ENCODE data around the gene BRD3.

Gene BRD3

GRCh38 chr9:134054891-134055811, 12.7 kb downstream of the BRD3 start:
- no peak for DNase-seq (ENCODE audit: low read depth in 2 of 2)

- DNase-seq (ENCODE audit: low read depth in 2 of 2) = no peak
Observed at GRCh38 chr9:134053941-134054761, 13.7 kb downstream of the BRD3 start.

- no peak for DNase-seq (ENCODE audit: low read depth in 2 of 2)
Observed at GRCh38 chr9:134053401-134053871, 14.4 kb downstream of the BRD3 start.

- no peak for DNase-seq (ENCODE audit: low read depth in 2 of 2)
Observed at GRCh38 chr9:134052941-134053340, 14.9 kb downstream of the BRD3 start.

GRCh38 chr9:134052491-134052890, 15.3 kb downstream of the BRD3 start:
- no peak for DNase-seq (ENCODE audit: low read depth in 2 of 2)

- DNase-seq (ENCODE audit: low read depth in 2 of 2) = no peak
Observed at GRCh38 chr9:134051319-134051718, 16.5 kb downstream of the BRD3 start.

- DNase-seq (ENCODE audit: low read depth in 2 of 2) = no peak
Observed at GRCh38 chr9:134050726-134051125, 17.1 kb downstream of the BRD3 start.

GRCh38 chr9:134049772-134050588, 17.8 kb downstream of the BRD3 start:
- no peak for DNase-seq (ENCODE audit: low read depth in 2 of 2)

GRCh38 chr9:134049236-134049635, 18.6 kb downstream of the BRD3 start:
- DNase-seq (ENCODE audit: low read depth in 2 of 2) = no peak

- no peak for DNase-seq (ENCODE audit: low read depth in 2 of 2)
Observed at GRCh38 chr9:134048582-134048968, 19.3 kb downstream of the BRD3 start.

- DNase-seq (ENCODE audit: low read depth in 2 of 2) = no peak
Observed at GRCh38 chr9:134047868-134048581, 19.8 kb downstream of the BRD3 start.

- no peak for DNase-seq (ENCODE audit: low read depth in 2 of 2)
Observed at GRCh38 chr9:134046894-134047681, 20.7 kb downstream of the BRD3 start.

- no peak for DNase-seq (ENCODE audit: low read depth in 2 of 2)
Observed at GRCh38 chr9:134045841-134046544, 21.8 kb downstream of the BRD3 start.

GRCh38 chr9:134044944-134045343, 22.9 kb downstream of the BRD3 start:
- no peak for DNase-seq (ENCODE audit: low read depth in 2 of 2)

- no peak for DNase-seq (ENCODE audit: low read depth in 2 of 2)
Observed at GRCh38 chr9:134043531-134043988, 24.3 kb downstream of the BRD3 start.

GRCh38 chr9:134041649-134041962, 26.2 kb downstream of the BRD3 start:
- no peak for DNase-seq (ENCODE audit: low read depth in 2 of 2)

GRCh38 chr9:134040781-134041648, 26.8 kb downstream of the BRD3 start:
- DNase-seq (ENCODE audit: low read depth in 2 of 2) = no peak

GRCh38 chr9:134040176-134040565, 27.7 kb downstream of the BRD3 start:
- DNase-seq (ENCODE audit: low read depth in 2 of 2) = no peak
